GM12878 (cell line): Measurements from ENCODE around the gene P2RX1. TPM values are rescaled to one million over a fixed set of nuclear protein-coding genes. Genes with fewer than 3 reads are reported as not detected.

Experiments used
- ATAC-seq: fragments of 200-7000 bp; cut with Tn5 transposase; 3 replicates; pipeline ENCODE4 v1.9.1; 2020; ENCODE audit warnings: mild to moderate bottlenecking, moderate library complexity
- BruUV-seq: library from RNA; stranded (reverse); fragments of 400-500 nt; replicated peaks from 2 replicates; lab custom pipeline; 2021; lab: Mats Ljungman, UMichigan
- CTCF ChIA-PET: fragments of 300-600 bp; sonication (Branson Sonifier 250); formaldehyde crosslinking; extraction: SDS; loops from one replicate; lab custom pipeline; 2021; ENCODE audit warnings: inconsistent platforms; lab: Yijun Ruan, JAX
- POLR2A ChIA-PET: fragments of 350-600 bp; formaldehyde crosslinking; extraction: SDS; loops from one replicate; lab custom pipeline; 2021; ENCODE audit warnings: inconsistent platforms; lab: Charles Lee
- RAD21 ChIA-PET: fragments of 300-600 bp; sonication (Branson Sonifier 250); formaldehyde crosslinking; loops from one replicate; lab custom pipeline; 2023; ENCODE audit warnings: antibody characterized with exemption; ENCODE audit not compliant: unreplicated experiment; lab: Charles Lee
- SMC1A ChIA-PET: fragments of 300-600 bp; sonication (Branson Sonifier 250); formaldehyde crosslinking; loops from one replicate; lab custom pipeline; 2023; ENCODE audit not compliant: unreplicated experiment, uncharacterized antibody; lab: Charles Lee
- DNase-seq: peaks from one replicate; pipeline ENCODE4 v3.0.0-alpha.2; 2011; ENCODE audit warnings: low read depth, low spot score
- FAIRE-seq: peaks from 3 replicates; lab custom pipeline; 2011; peaks lifted over from hg19 to GRCh38; lab: Jason Lieb, UNC
- H2AFZ ChIP-seq: 2 replicates; pipeline ENCODE4 v1.6.0; 2011; ENCODE audit warnings: low read depth, low read length, control low read depth; ENCODE audit not compliant: control insufficient read depth
- H3K27ac ChIP-seq: 2 replicates; pipeline ENCODE4 v1.5.1; 2011; ENCODE audit warnings: control low read depth; ENCODE audit not compliant: control insufficient read depth, insufficient read depth
- H3K27me3 ChIP-seq, 2 experiments: replicated peaks in 1 of 2; 2 replicates each; pipeline versions ENCODE4 v1.6.0 to v1.6.1; 2011; ENCODE audit warnings: low read length in 1 of 2; ENCODE audit not compliant: control insufficient read depth in 2 of 2, insufficient read depth in 2 of 2
- H3K36me3 ChIP-seq, 2 experiments: 2 replicates each; pipeline ENCODE4 v1.5.1; 2011; ENCODE audit warnings: low read length in 1 of 2; ENCODE audit not compliant: control insufficient read depth in 2 of 2, insufficient read depth in 2 of 2
- H3K4me1 ChIP-seq: 2 replicates; pipeline ENCODE4 v1.6.1; 2011; ENCODE audit warnings: mild to moderate bottlenecking, low read length, moderate library complexity, mixed read lengths; ENCODE audit not compliant: control insufficient read depth, insufficient read depth
- H3K4me2 ChIP-seq: 2 replicates; pipeline ENCODE4 v1.6.0; 2011; ENCODE audit warnings: control low read depth; ENCODE audit not compliant: control insufficient read depth, insufficient read depth
- H3K4me3 ChIP-seq: fragments of 200-600 bp; sonication (generic); 2 replicates; pipeline ENCODE4 v1.5.1; 2016
- H3K79me2 ChIP-seq: 2 replicates; pipeline ENCODE4 v1.6.0; 2011; ENCODE audit warnings: low read length; ENCODE audit not compliant: control insufficient read depth, insufficient read depth
- H3K9ac ChIP-seq: 2 replicates; pipeline ENCODE4 v1.8.0; 2011; ENCODE audit warnings: low read length, control low read depth, mixed read lengths; ENCODE audit not compliant: control insufficient read depth, insufficient read depth
- H3K9me3 ChIP-seq: replicated peaks from 3 replicates; pipeline ENCODE4 v1.5.1; 2011; ENCODE audit warnings: mild to moderate bottlenecking, low read length; ENCODE audit not compliant: control insufficient read depth, insufficient read depth
- H4K20me1 ChIP-seq: 2 replicates; pipeline ENCODE4 v1.6.0; 2011; ENCODE audit not compliant: control insufficient read depth, insufficient read depth
- CBX3 ChIP-seq: fragments of 200-600 bp; sonication (generic); IDR thresholded peaks from 2 replicates; pipeline ENCODE4 v1.6.1; 2016; ENCODE audit warnings: low read depth, borderline replicate concordance
- CBX5 ChIP-seq: sonication (generic); IDR thresholded peaks from 2 replicates; pipeline ENCODE4 v1.6.1; 2016; ENCODE audit warnings: low read depth, moderate library complexity, mild to moderate bottlenecking, inconsistent platforms
- CHD2 ChIP-seq: IDR thresholded peaks from 2 replicates; pipeline ENCODE4 v1.6.1; 2011; ENCODE audit warnings: low read depth, low read length, improper control_type of control experiment, borderline replicate concordance
- HCFC1 ChIP-seq: fragments of 150-350 bp; IDR thresholded peaks from 2 replicates; pipeline ENCODE4 v1.6.1; 2014; ENCODE audit warnings: low read length
- KDM1A ChIP-seq: fragments of 200-600 bp; sonication (generic); IDR thresholded peaks from 2 replicates; pipeline ENCODE4 v1.6.1; 2016; ENCODE audit warnings: borderline replicate concordance
- KLF5 ChIP-seq: fragments of 450-650 bp; IDR thresholded peaks from 2 replicates; pipeline ENCODE4 v1.6.1; 2014; ENCODE audit warnings: mild to moderate bottlenecking; ENCODE audit not compliant: partially characterized antibody
- LARP7 ChIP-seq: fragments of 450-650 bp; IDR thresholded peaks from 2 replicates; pipeline ENCODE4 v1.6.1; 2017; ENCODE audit warnings: mild to moderate bottlenecking
- MXI1 ChIP-seq: fragments of 150-350 bp; IDR thresholded peaks from 2 replicates; pipeline ENCODE4 v1.6.1; 2011; ENCODE audit warnings: low read depth, mild to moderate bottlenecking, inconsistent platforms, low read length, improper control_type of control experiment
- MYB ChIP-seq: fragments of 150-350 bp; IDR thresholded peaks from 2 replicates; pipeline ENCODE4 v1.6.1; 2014; ENCODE audit warnings: mild to moderate bottlenecking, low read depth, low read length, borderline replicate concordance
- NRF1 ChIP-seq: conservative IDR thresholded peaks from 2 replicates; pipeline ENCODE4 v1.6.1; 2011; ENCODE audit warnings: mild to moderate bottlenecking, low read depth, low read length, improper control_type of control experiment
- PML ChIP-seq: IDR thresholded peaks from 2 replicates; pipeline ENCODE4 v1.6.1; 2012; ENCODE audit warnings: low read length, inconsistent platforms
- RBBP5 ChIP-seq: fragments of 200-600 bp; sonication (generic); conservative IDR thresholded peaks from 2 replicates; pipeline ENCODE4 v1.6.1; 2016
- WRNIP1 ChIP-seq: IDR thresholded peaks from 2 replicates; pipeline ENCODE4 v1.6.1; 2011; ENCODE audit warnings: low read depth, low read length, improper control_type of control experiment, borderline replicate concordance
- WGBS: methylation state at CpG from one replicate; pipeline ENCODE4 v1.1.6; 2016; ENCODE audit warnings: low lambda C conversion rate; ENCODE audit not compliant: insufficient replicate concordance, insufficient coverage; ENCODE audit errors: missing lambda C conversion rate; 5-methylcytosine and 5-hydroxymethylcytosine counted together
- in situ Hi-C: fragments of 300-500 bp; cut with MboI; formaldehyde crosslinking; loops from 9 replicates; pipeline ENCODE4 v1.14.3; 2018; ENCODE audit warnings: mixed read lengths
- intact Hi-C: fragments of 100-400 bp; cut with micrococcal nuclease; formaldehyde crosslinking; loops from one replicate; pipeline ENCODE4 v1.14.2; 2022; ENCODE audit not compliant: unreplicated experiment
- polyA plus RNA-seq, 11 experiments: library from polyadenylated mRNA; depleted of rRNA in 4 of 11; unstranded in 6 of 11; stranded (reverse) in 5 of 11; fragments of >200 nt; fragmentation: Nextera tagmentation in 4 of 11; fragmentation: Illumina TruSeq in 1 of 11; extraction: Ambion mirVana in 4 of 11; extraction: Trizol in 1 of 11; gene quantifications; 1 replicate in 1 of 11; 2 replicates in 10 of 11; pipeline versions ENCODE4 v1.2.1 to v1.2.3, GENCODE V29; 2011 to 2016; ENCODE audit warnings: inconsistent platforms in 2 of 11, missing spikeins in 2 of 11, low read depth in 1 of 11
- total RNA-seq, 4 experiments: library from RNA; depleted of rRNA in 3 of 4; stranded (reverse); fragments of >200 nt in 3 of 4; fragmentation: Illumina TruSeq in 1 of 4; extraction: Trizol in 1 of 4; gene quantifications; 2 replicates each; pipeline versions ENCODE4 v1.2.1 to v1.2.3, GENCODE V29; 2013 to 2021
- TF ChIP-seq, protein P1 (sequence below): IDR thresholded peaks from 2 replicates; pipeline ENCODE4 v1.6.1; 2012; ENCODE audit warnings: low read length, inconsistent platforms
- TF ChIP-seq, protein P2 (sequence below): IDR thresholded peaks from 2 replicates; pipeline ENCODE4 v1.6.1; 2012; ENCODE audit warnings: low read depth, low read length, improper control_type of control experiment
- TF ChIP-seq, protein P3 (sequence below): fragments of 450-650 bp; IDR thresholded peaks from 2 replicates; pipeline ENCODE4 v1.6.1; 2017; ENCODE audit warnings: mild to moderate bottlenecking, moderate library complexity

P2RX1 gene
- total and polyA plus RNA-seq, 10 of the 15 experiments (the other 5 are each of a cell fraction or from before 2014, with no cell fraction given) = 0.12 to 6.2 (median 3.4) TPM

DNA sequence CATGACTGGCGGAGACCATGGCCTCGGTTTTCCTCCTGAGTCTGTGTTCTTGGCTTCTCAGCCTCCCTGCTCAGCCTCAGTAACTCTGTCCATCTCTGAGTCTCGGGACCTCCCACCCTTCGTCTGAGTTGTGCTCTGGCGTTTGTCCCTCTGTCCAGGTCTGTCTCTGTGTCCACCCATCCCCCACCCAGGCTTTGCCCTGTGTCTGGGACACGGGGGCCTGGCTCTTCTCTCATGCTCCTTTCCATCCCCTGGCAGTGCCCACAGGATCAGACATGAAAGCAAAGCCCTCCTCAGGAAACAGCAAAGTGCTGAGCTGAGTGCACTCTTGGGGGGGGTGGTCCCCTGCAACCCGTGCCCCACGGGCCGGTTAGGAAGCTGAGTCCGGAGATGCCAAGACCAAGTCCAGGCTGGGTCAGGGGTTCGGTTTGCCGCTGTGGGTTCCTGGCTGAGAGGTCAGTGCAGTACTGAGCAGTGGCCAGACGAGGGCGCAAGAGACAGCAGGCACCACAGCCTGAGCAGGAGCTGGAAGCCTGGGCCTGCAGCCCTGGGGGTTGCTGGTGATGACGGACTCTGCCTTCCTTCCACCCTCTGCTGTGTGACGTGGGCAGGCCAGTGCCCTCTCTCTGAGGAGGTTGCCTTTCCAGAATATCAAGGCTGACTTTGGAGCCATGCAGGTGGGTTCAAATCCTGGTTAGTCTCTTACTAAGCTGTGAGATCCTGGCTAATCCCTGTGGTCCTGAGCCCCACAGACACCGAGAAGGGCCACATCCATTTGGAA lies 2.5 kb downstream of the P2RX1 start:
- in situ Hi-C loops = loop anchor here (5.0 kb wide), 1 partner anchor 94 kb away; no protein-coding TSS in a partner anchor
- RAD21 ChIA-PET = interaction anchor here (0.6 to 5.9 kb wide), 30 partner anchors 9 to 648 kb away, joined by 3 to 70 read pairs (median 4); partner anchors contain the start of genes CAMKK1, CYB5D2, NCBP3 and ZZEF1
- peak; percentile 73 for ATAC-seq
- no peak for TF ChIP-seq MYB
- TF ChIP-seq, protein P1, sequence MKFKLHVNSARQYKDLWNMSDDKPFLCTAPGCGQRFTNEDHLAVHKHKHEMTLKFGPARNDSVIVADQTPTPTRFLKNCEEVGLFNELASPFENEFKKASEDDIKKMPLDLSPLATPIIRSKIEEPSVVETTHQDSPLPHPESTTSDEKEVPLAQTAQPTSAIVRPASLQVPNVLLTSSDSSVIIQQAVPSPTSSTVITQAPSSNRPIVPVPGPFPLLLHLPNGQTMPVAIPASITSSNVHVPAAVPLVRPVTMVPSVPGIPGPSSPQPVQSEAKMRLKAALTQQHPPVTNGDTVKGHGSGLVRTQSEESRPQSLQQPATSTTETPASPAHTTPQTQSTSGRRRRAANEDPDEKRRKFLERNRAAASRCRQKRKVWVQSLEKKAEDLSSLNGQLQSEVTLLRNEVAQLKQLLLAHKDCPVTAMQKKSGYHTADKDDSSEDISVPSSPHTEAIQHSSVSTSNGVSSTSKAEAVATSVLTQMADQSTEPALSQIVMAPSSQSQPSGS = no peak
- no peak for TF ChIP-seq HCFC1
- no peak for TF ChIP-seq PML
- TF ChIP-seq, protein P2, sequence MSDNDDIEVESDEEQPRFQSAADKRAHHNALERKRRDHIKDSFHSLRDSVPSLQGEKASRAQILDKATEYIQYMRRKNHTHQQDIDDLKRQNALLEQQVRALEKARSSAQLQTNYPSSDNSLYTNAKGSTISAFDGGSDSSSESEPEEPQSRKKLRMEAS = no peak
- TF ChIP-seq RBBP5 = no peak
- peak; percentile 58; the same call in 1 of the 2 replicates for TF ChIP-seq LARP7
- TF ChIP-seq, protein P3, sequence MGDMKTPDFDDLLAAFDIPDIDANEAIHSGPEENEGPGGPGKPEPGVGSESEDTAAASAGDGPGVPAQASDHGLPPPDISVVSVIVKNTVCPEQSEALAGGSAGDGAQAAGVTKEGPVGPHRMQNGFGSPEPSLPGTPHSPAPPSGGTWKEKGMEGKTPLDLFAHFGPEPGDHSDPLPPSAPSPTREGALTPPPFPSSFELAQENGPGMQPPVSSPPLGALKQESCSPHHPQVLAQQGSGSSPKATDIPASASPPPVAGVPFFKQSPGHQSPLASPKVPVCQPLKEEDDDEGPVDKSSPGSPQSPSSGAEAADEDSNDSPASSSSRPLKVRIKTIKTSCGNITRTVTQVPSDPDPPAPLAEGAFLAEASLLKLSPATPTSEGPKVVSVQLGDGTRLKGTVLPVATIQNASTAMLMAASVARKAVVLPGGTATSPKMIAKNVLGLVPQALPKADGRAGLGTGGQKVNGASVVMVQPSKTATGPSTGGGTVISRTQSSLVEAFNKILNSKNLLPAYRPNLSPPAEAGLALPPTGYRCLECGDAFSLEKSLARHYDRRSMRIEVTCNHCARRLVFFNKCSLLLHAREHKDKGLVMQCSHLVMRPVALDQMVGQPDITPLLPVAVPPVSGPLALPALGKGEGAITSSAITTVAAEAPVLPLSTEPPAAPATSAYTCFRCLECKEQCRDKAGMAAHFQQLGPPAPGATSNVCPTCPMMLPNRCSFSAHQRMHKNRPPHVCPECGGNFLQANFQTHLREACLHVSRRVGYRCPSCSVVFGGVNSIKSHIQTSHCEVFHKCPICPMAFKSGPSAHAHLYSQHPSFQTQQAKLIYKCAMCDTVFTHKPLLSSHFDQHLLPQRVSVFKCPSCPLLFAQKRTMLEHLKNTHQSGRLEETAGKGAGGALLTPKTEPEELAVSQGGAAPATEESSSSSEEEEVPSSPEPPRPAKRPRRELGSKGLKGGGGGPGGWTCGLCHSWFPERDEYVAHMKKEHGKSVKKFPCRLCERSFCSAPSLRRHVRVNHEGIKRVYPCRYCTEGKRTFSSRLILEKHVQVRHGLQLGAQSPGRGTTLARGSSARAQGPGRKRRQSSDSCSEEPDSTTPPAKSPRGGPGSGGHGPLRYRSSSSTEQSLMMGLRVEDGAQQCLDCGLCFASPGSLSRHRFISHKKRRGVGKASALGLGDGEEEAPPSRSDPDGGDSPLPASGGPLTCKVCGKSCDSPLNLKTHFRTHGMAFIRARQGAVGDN = peak; percentile 76
- no peak for TF ChIP-seq KLF5
- TF ChIP-seq CBX3 = no peak
- no peak for TF ChIP-seq WRNIP1
- TF ChIP-seq NRF1 = no peak
- TF ChIP-seq KDM1A = no peak
- no peak for TF ChIP-seq CHD2
- TF ChIP-seq CBX5 = no peak
- no peak; the same call in 1 of the 2 replicates for TF ChIP-seq MXI1

More for the DNA sequence above, 2.5 kb downstream of the P2RX1 start:
- Histone ChIP-seq H4K20me1 (no peaks in the 10 kb centered on the region), H3K9me3 (no peaks in the 10 kb centered on the region; the same call in 2 of the 3 replicates), H3K79me2 (peaks cover 15% of the 10 kb centered on the region), H2AFZ (peak overlapping the region; percentile 73), H3K4me1 (peaks cover 54% of the 10 kb centered on the region), H3K27ac (peak overlapping the region; percentile 86), H3K27me3 (no peaks in the 10 kb centered on the region), H3K9ac (peak overlapping the region; percentile 59), H3K4me2 (peak overlapping the region; percentile 81), H3K36me3 (no peaks in the 10 kb centered on the region), H3K4me3 (peak overlapping the region; percentile 52)
- CTCF ChIA-PET = interaction anchor here (0.6 to 7.7 kb wide), 47 partner anchors 9 to 652 kb away, joined by 3 to 119 read pairs (median 5); partner anchors contain the start of genes ATP2A3, CYB5D2, NCBP3 and ZZEF1
- peak; percentile 56 for DNase-seq
- SMC1A ChIA-PET = interaction anchor here (0.9 to 4.5 kb wide), 21 partner anchors 10 to 176 kb away, joined by 3 to 45 read pairs (median 5); no protein-coding TSS in a partner anchor
- FAIRE-seq = peak; percentile 98
- WGBS = 11% methylated on average over 17 of the region's 17 CpGs
- no TSS peak for BruUV-seq
- POLR2A ChIA-PET = interaction anchor here (0.5 to 4.2 kb wide), 9 partner anchors 10 to 280 kb away, joined by 3 to 18 read pairs (median 5); partner anchors contain the start of genes ATP2A3 and CYB5D2
- intact Hi-C loops = loop anchor here (2.0 to 5.0 kb wide), 4 partner anchors 49 to 161 kb away; partner anchors contain the start of gene ATP2A3
